ENCODE measurements around the gene BBIP1.
"Not testable (repeated sequence)": the region's sequence is repeated elsewhere in the genome, so short reads cannot be mapped to it uniquely, and the experiment has no call there.

The BBIP1 gene

DNA sequence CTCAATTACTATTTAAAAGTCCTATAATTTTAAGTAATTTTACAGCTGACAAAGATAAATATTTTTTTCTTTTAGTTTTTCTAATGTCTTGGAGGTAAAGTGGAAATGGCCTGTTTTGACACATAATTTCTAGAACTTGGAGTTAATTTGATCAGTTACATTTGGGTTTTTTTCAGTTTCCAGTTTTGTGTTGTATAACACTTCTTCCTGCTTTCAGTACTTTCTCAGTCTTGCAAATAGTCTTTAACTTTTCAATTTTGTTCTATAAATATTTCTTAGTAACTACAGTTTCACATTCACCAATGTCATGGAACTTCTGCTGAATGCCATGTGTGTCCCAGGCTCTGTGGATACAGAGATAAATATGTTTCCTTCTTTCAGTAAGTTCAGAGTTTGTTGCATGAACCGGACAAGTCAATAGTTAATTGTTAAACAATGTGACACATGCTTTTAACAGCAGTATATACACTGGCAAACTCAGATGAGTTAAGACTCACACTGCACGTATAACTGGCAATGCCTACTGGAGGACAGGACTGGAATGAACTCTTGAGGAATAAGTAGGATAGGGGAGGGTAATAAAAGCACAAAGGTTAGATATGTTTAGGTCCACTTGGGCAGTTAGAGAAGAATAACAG is 5.0 kb upstream of the BBIP1 start:
- no peak for DNase-seq (ENCODE audit: low read depth in 2 of 2)

DNA sequence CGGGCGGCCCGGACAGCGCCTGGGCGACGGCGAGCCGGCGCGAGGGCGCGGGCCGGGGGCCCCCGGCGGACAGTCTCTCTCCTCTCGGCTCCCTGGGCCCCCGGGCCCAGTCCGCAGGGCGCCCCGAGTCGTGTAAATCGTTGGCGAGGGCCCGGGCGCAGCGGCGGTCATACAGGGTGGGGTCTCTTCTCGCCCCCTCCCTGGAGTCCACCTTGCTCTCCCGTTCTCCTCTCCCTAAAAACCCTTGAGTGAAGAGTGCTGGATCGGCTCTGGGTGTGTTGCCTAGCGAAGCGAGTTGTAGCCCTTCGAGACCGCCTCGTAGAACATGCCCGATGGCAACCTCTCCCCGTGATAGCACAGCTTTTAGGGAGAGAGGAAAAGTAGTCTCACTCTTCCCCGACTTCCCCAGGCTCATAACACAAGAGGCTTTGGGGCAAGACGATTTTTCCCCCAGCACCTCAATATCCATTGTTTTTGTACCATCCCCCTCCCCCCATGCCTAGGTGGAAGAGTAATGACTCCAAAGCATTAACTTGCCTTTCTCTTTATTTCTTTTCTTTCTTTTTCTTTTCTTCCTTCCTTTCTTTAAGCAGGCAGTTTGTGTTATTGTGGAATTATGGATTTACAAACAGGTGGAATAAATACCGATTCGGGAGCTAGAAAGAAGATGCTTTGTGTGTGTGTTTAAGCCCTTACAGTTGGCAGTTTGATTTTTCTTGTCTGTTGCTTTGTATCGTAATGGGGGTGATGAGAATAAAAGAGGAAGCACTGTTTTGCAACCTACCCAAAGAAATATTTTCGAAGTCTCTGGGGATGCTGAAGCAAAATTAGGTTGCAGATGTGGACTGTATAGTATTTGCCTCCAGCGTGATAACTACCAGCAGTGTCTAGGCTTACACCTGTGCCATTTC is 1.2 kb upstream of the BBIP1 start:
- peak in 1 of 2 donors; percentile 11 for DNase-seq (ENCODE audit: low read depth in 2 of 2)

DNA sequence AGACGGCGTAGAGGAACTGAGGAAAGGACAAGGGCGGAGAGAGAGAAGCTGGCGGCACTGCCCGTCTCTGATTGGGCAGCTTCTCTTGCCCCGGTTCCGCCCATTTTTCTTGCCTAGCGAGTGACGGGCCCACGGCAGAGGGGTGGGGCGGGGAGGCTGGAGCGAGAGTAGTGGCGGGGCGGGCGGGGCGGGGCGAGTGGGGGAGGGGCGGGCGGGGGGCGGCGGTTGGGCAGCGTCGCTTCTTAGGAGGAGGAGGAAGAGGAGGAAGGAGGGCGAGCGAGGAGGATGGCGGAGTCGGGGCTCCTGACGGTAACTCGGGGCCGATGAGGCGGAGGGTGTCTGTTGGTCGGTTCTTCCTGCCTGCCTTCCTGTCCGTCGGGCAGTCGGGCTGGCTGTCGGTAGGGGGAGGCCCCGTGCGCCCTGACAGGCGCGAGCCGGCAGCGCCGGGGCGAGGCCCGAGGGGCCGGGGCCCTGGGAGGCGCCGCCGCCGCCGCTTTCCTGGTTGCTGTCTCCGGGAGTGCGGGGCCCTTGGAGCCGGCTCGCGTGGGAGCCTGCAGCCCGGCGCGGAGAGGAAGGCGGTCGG is 460 bp upstream of the BBIP1 start, which contains the start of gene SHOC2:
TSS of gene SHOC2 (plus strand) at position 256 of the 583 bp plus-strand sequence. CDS start 44,755 bp downstream, outside the sequence.
- DNase-seq (ENCODE audit: low read depth in 2 of 2) = peak; percentile 92 to 94

DNA sequence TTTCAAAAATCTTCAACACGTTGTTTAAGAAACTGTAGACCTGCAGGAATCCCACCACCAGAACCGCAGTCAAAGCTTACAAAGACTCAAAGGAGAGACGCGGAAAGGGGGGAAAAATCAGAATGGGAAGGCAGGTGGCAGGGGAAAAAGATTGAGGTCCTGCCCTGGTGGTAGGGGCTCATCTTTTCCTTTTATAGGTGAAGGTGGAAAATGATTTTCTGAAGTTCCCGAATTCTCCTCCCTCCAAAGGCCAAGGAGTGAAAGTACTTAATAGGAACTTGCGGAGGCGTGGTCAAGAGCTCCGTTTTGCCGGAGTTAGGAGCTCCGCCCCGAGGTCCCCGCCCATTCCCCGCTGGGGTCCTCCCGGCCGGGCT is 724 bp downstream of the BBIP1 start:
- DNase-seq (ENCODE audit: low read depth in 2 of 2) = peak; percentile 65 to 74

DNA sequence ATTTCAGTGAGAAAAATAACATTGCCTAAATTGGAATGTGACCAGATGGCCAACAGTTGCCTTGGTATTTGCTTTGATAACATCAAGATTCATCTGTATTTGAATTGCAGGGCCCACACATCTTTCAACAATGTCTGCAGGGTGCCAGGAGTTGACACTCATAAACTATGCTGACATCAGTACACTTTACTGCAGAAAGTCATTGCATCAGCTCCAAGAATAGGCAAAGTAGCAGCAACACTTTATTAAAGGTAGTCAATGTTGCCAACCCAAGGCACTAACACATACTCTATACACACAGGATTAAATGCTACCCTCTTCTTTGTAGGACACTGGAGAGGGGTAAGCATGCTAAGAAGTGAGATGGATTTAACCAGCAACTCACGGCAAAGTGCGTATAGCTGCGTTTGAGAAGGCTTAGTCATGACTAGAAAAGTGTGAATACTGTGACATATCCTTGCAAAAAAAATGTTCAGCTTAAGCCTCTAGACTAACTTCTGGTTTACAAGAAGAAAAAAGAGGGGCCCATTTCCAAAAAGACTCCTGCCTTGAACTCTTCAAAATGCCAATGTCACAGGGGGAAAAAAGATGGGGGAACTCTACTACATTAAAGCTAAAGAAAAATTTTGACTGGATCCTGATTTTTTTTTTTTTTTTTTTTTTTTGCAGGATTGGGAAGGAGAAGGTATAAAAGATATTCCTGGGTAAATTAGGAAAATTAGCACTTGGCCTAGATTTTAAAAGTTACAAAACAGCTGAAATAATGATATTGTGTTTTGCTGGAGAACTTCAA is 2.2 kb downstream of the BBIP1 start:
- DNase-seq (ENCODE audit: low read depth in 2 of 2) = no peak

DNA sequence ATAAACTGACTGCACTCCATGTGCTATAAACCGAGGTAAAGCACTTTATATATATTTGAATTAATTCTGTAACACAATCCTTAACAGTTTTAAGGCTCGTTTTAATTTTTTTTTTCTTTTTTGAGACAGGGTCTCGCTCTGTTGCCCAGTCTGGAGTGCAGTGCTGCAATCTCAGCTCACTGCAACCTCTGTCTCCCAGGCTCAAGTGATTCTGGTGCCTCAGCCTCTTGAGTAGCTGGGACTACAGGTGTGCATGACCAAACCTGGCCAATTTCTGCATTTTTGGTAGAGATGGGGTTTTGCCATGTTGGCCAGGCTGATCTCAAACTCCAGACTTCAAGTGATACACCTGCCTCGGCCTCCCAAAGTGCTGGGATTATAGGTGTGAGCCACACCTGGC is 3.4 kb downstream of the BBIP1 start:
- DNase-seq (ENCODE audit: low read depth in 2 of 2) = not testable (repeated sequence)

DNA sequence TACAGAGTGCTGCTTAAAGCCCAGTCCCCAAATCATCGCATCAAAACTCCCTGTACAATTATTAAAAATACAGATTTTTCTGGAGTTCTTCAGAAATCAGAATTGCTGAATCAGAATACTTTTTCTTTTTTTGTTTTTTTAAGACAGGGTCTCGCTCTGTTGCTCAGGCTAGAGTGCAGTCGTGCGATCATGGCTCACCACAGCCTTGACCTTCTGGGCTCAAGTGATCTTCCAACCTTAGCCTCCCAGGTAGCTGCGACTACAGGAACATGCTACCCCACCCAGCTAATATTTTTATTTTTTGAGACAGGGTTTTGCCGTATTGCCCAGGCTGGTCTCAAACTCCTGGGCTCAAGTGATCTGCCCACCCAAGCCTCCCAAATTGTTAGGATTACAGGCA is 3.9 kb downstream of the BBIP1 start:
- no peak for DNase-seq (ENCODE audit: low read depth in 2 of 2)

DNA sequence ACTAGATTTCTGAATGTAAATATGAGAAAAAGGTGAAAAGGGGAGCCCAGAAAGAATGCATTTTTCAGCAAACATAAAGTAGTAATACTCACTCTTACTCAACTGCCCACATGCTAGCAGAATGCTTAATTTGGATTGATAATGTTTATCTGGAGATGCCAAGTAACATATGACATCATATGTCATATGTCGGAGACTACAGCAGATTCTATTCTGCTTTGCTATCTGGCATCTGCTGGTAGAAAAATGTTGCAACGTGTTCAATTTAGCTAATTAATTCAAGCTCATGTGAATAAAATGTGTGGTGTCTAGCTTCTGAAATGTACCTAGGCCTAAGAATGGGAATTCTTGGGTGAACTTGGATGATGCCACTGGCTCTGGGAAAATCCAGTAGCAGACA is 4.5 kb downstream of the BBIP1 start:
- DNase-seq (ENCODE audit: low read depth in 2 of 2) = no peak

DNA sequence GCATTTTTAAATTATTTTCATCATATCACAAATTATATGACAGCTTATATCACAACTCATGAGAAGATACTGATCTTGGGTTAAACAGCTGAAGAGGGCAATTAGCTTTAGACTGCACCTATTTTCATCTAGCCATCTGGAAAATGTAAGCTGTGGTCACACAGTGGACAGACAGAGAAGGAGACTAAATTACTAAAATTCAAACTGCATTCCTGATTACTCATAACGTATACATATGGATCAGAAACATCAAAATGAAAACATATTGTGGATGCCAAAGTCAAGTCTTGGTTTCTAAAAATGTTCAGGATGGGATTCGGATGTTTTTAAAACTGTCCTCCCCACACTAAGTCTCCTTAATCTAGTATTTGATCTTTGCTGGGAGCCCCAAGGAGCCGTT is 6.6 kb downstream of the BBIP1 start:
- no peak for DNase-seq (ENCODE audit: low read depth in 2 of 2)

DNA sequence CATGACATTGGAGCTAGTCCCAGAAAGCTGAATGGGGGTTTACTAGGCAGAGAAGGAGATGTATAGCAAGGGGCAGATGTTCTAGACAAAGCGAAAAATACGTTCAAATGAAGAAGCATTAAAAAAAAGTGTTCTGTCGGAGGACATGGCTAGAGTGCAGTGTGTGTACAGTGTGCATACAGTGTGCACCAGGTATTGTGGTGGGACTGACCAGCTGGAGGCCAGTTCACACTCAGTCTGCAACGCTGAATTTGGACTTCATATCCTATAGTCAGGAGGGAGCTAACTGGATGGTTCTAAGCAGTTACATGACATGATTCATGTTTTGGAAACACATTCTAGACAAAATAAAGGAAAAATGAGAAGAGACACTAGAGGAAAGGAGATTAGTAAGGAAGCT is 8.8 kb downstream of the BBIP1 start:
- no peak for DNase-seq (ENCODE audit: low read depth in 2 of 2)

DNA sequence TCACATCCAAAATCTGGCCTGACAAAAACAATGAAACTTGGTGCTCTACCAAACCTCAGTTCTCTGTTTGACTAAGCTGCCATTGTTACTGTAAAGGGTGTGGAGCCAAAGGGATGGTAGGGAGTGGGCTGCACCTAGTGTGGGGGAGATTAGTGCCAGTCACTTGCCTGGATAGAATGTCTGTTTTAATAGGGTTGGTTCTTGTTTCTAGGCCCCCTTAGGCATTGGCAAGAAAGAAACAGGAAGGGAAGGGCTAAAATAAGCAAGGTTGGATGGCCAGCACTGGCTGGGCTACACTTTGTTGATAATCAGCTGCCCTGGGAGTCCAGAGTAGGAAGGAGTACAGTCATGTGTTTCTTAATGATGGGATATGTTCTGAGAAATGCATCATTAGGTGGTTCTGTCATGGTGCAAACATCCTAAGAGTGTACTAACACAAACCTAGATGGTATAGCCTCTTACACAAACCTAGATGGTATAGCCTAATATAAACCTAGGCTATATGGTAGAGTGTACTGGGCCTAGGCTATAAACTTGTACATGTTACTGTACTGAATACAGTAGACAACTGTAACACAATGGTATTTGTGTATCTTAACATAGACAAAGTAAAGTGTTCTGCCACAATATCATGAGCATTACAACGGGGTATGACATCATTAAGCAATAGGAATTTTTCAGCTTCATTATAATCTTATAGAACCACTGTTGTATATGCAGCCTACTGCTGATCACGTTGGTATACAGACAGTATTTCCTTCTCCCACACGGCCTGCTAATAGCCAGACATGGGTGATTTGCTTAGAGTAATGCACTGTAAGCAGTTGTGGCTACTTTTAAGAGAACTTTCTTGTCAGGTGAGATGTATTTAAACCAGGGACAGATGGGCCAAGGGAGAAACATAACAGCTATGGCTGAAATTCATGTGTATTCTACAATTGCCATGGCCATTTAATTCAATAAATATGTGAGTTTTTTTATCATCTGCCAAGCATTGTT is 15.4 kb downstream of the BBIP1 start:
- DNase-seq (ENCODE audit: low read depth in 2 of 2) = no peak

DNA sequence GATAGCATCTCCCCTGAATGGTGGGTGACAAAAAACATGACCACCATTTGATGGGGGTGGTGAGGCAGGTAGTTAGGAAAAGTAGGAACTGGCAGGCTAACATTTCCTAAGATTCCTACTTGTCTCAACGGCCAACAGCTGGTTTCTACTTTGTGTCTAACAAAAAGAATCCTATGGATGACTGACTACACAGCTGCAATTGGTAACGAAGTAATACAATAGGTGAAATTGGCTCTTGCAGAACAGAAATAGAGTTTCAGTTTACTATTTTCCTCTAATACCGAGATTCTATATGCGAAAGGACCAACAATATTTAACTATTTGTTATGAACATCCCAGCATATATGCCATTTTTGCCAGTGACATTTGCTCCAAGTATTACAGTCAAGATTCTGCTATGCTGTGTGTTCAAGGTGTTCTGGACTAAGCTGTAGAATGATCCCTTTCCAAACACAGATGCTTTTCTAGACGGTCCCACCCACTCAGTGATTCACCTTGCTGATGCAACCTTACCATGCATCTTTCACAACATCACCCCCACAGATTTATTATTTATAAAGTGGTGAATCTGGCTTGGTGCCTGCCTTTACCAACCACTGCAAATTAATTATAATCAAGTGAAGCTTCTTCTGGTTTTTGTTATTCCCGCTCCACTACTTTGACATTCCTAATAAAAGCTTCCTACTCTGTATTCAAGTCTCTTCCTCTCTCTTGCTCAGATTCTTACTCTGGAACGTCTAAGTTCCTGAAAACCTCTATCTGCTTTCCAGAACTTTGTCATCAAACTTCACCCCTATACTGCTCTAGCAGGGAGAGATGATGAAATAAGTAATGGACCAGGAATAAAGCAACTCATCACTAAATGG is 16.8 kb downstream of the BBIP1 start:
- no peak for DNase-seq (ENCODE audit: low read depth in 2 of 2)

DNA sequence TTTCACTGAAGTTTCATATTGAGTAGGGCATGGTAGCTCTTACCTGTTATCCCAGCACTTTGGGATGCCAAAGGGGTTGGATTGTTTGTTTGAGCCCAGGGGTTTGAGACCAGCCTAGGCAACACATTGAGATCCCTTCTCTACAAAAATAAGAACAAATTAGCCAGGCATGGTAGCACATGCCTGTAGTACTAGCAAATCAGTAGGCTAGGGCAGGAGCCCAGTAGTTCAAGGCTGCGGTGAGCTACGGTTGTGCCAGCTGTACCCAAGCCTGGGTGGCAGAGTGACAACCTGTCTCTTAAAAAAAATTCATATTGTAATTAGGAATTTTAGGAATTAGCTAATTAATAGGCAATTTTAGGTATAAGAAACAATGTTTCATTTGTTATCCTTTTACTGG is 18.0 kb downstream of the BBIP1 start:
- no peak for DNase-seq (ENCODE audit: low read depth in 2 of 2)

DNA sequence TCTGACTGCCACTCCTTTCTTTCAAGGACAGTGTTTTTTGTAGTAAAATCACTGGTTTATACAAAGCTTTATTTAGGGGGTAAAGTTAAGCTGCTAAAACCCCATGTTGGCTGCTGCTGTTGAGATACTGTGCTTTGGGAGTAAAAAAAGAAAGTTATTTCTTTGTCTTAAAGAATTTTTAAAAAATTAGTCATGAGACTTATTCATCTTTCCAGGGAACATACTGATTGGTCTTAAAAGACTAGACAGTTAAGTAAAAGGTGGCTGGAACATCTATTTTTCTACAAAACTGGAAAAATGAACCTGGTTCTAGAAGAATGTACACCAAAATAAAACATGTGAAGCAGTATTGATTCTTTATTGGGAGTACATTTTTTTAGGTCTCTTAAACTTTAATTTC is 20.6 kb downstream of the BBIP1 start:
- no peak for DNase-seq (ENCODE audit: low read depth in 2 of 2)

DNA sequence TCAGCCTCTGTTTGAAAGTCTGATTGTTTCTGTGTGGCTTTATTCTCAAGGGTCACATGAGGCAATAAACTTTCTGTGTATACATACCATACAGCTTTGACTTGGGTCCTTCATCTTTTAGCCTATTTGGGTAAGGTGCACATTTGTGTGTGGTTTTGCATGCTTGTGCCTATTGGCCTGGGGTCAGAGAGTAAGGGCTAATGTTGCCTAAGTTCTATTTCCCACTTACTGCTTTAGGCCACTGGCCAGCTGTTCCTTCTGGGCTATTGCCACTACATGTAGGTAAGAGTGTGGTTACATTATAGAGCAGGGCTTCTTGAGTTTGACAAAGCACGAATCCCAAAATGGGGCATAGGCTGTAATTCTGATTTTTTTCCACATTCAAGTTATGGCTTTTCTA is 21.8 kb downstream of the BBIP1 start:
- DNase-seq (ENCODE audit: low read depth in 2 of 2) = no peak

DNA sequence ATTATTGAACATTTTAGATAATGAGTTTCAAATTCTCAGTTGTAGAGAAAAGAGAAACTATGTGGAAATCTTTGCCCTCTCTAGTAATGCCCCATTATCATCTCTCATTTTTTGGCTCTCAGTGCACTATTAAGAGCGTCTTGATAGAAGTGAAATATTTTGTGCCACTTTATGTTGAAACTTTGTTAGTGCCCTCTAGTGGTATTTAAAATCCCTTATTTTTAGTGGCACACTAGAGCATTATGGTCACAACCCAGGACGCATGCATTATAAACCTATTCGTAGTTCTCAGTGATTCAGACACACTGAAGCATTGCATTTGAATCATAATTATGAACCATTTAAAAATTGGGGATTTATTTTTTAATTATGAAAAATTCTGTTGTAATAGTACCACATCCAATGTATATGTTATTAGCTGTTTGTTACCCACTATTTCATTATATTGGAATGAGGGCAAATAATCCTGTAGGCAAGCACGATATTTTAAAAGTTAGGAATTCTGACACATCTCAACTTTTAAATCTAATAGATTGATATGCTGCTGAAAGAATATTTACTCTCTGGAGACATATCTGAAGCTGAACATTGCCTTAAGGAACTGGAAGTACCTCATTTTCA is 25.3 kb downstream of the BBIP1 start:
- DNase-seq (ENCODE audit: low read depth in 2 of 2) = no peak

DNA sequence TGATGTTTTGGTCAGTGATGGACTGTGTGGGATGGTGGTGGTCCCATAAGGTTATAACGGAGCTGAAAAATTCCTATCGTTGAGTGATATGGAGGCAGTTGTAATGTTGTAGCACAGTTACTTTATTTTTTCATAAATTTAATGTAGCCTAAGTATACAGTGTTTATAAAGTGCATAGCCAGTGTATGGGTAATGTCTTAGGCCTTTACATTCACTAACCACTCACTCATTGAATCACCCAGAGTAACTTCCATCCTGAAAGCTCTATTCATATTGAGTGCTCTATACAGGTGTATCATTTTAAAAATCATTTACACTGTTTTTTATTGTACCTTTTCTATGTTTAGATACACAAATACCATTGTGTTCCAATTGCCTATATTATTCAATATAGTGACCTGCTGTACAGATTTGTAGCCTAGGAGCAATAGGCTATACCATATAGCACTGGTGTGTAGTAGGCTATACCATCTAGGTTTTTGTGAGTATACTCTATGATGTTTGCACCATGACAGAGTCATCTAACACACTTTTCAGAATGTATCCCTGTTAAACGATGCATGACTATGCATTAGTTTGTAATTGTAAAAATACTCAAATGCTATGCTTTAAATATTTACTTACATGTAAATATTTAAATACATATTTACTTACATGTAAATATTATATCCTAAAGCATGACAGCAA is 26.2 kb downstream of the BBIP1 start:
- DNase-seq (ENCODE audit: low read depth in 2 of 2) = no peak

DNA sequence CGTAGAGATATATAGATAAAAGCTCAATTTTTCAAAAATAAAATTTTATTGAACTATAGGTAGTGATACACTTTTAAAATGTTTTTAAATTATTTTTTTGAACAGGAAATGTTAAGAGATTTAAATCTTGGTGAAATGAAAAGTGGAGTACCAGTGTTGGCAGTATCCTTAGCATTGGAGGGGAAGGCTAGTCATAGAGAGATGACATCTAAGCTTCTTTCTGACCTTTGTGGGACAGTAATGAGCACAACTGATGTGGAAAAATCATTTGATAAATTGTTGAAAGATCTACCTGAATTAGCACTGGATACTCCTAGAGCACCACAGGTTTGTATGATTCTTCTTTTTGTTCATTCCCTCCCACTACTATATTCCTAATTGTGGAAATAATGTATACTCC is 31.4 kb downstream of the BBIP1 start:
- DNase-seq (ENCODE audit: low read depth in 2 of 2) = no peak

Data from stimulated activated CD4-positive, alpha-beta T cell treated with anti-CD3 and anti-CD28 coated beads, Interleukin-1b, Interleukin-23, amount 100 ng/mL, for 4 hours (primary cell).